ENCODE results near the gene SIRPB2. TPM values are rescaled to one million over a fixed set of nuclear protein-coding genes. Genes with fewer than 3 reads are reported as not detected.
A peak's percentile ranks its signal among the peaks of the same experiment; 100 is the strongest.

The SIRPB2 gene
- total and polyA plus RNA-seq, 7 donors, result 0.18 to 1.8 (median 1.1) TPM

- TF ChIP-seq, protein P1, sequence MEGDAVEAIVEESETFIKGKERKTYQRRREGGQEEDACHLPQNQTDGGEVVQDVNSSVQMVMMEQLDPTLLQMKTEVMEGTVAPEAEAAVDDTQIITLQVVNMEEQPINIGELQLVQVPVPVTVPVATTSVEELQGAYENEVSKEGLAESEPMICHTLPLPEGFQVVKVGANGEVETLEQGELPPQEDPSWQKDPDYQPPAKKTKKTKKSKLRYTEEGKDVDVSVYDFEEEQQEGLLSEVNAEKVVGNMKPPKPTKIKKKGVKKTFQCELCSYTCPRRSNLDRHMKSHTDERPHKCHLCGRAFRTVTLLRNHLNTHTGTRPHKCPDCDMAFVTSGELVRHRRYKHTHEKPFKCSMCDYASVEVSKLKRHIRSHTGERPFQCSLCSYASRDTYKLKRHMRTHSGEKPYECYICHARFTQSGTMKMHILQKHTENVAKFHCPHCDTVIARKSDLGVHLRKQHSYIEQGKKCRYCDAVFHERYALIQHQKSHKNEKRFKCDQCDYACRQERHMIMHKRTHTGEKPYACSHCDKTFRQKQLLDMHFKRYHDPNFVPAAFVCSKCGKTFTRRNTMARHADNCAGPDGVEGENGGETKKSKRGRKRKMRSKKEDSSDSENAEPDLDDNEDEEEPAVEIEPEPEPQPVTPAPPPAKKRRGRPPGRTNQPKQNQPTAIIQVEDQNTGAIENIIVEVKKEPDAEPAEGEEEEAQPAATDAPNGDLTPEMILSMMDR (IDR thresholded peaks at IDR 0.05), result no peak
- intact Hi-C loops (cut with DNase I), result loop anchor here in 1 of 2 donors (5.0 kb wide), 1 partner anchor 39 kb away; no protein-coding TSS in a partner anchor
- 88 to 90% (median 89%) methylated on average over 8 of the region's 8 CpGs for WGBS, 3 donors
- Histone ChIP-seq H3K36me3 (ENCODE audit: insufficient read depth in 1 of 2, low read depth in 1 of 2) (peaks cover 2 to 49% of the 10 kb centered on the region in 2 donors), H3K4me3 (no peak overlapping the region), H3K27ac (no peak overlapping the region), H3K4me1 (no peaks in the 10 kb centered on the region), H3K9me3 (no peaks in the 10 kb centered on the region), H3K27me3 (ENCODE audit: insufficient read depth in 3 of 3, low read length in 2 of 3) (no peaks in the 10 kb centered on the region)
- no peak for ATAC-seq
- no peak for DNase-seq
Measured at GRCh38 chr20:1436263-1436662, 55.0 kb downstream of the SIRPB2 start.

DNA sequence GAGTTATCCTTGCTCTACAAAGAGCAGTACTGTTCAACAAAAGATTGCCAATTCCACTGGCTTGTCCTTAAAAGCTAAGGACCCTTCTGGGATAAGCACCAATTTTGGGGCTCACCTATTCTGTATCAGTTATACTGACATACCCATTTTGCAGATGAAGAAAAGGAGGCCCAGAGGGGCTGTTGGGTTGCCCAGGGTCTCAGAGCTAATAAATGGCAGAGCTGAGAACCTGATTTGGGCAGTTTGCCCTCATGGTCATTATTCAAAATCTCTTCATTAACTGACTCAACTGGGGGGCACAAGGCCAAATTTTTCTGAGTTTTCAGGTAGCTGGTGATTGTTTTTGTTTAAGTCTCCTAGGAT is 55.9 kb downstream of the SIRPB2 start:
- Histone ChIP-seq H3K9me3 (no peaks in the 10 kb centered on the region), H3K27me3 (ENCODE audit: insufficient read depth in 3 of 3, low read length in 2 of 3) (no peaks in the 10 kb centered on the region), H3K4me3 (no peak overlapping the region), H3K4me1 (no peaks in the 10 kb centered on the region), H3K27ac (no peak overlapping the region), H3K36me3 (ENCODE audit: insufficient read depth in 1 of 2, low read depth in 1 of 2) (peaks cover 2 to 39% of the 10 kb centered on the region in 2 donors)
- DNase-seq, result no peak
- TF ChIP-seq, protein P1 (IDR thresholded peaks at IDR 0.05), result no peak
- no peak for ATAC-seq
- intact Hi-C loops (cut with DNase I), result loop anchor here in 1 of 2 donors (5.0 kb wide), 1 partner anchor 38 kb away; no protein-coding TSS in a partner anchor

- ATAC-seq (peak; percentile 15 to 42 (median 28)), DNase-seq (no peak)
- intact Hi-C loops (cut with DNase I), result loop anchor here in 1 of 2 donors (5.0 kb wide), 1 partner anchor 37 kb away; no protein-coding TSS in a partner anchor
- Histone ChIP-seq H3K4me1 (no peaks in the 10 kb centered on the region), H3K4me3 (no peak overlapping the region), H3K9me3 (no peaks in the 10 kb centered on the region), H3K27ac (no peak overlapping the region), H3K27me3 (ENCODE audit: insufficient read depth in 3 of 3, low read length in 2 of 3) (no peaks in the 10 kb centered on the region), H3K36me3 (ENCODE audit: insufficient read depth in 1 of 2, low read depth in 1 of 2) (peaks cover 2 to 33% of the 10 kb centered on the region in 2 donors)
- 67 to 71% (median 68%) methylated on average over 2 of the region's 2 CpGs for WGBS, 3 donors
- TF ChIP-seq, protein P1 (IDR thresholded peaks at IDR 0.05), result no peak
Measured at GRCh38 chr20:1434571-1435336, 56.5 kb downstream of the SIRPB2 start.

DNA sequence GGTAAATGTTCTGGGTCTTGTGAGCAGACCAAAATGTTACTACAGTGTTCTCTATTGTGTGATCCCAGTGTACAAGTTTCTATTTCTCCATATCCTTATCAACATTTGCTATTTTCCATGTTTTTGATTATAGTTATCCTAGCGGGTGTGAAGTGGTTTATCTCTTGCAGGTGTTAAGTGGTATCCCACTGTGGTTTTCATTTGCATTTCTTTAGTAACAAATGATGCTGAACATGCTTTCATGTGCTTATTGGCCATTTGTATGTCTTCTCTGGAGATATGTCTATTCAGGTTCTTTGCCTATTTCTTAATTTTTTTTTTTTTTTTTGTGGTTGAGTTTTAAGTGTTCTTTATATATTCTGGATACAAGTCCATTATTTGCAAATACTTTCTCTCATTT is 60.1 kb downstream of the SIRPB2 start:
- no peaks in the 10 kb centered on the region for H3K27me3 ChIP-seq (ENCODE audit: insufficient read depth in 3 of 3, low read length in 2 of 3)
- TF ChIP-seq, protein P1 (IDR thresholded peaks at IDR 0.05), result no peak
- H3K36me3 ChIP-seq (ENCODE audit: insufficient read depth in 1 of 2, low read depth in 1 of 2), result peaks cover 2 to 19% of the 10 kb centered on the region in 2 donors
- WGBS, 3 donors, result 44 to 49% (median 45%) methylated on average over 1 of the region's 1 CpG
- H3K4me3 ChIP-seq, result no peak overlapping the region
- H3K9me3 ChIP-seq, result no peaks in the 10 kb centered on the region
- no peak for DNase-seq
- H3K4me1 ChIP-seq, result no peaks in the 10 kb centered on the region
- intact Hi-C loops (cut with DNase I), result no loop called here
- no peak for ATAC-seq
- H3K27ac ChIP-seq, result no peak overlapping the region
